Activated naive CD8-positive, alpha-beta T cell treated with anti-CD3 and anti-CD28 coated beads for 36 hours (primary cell): ENCODE results near the gene IMMP2L. TPM values are rescaled to one million over a fixed set of nuclear protein-coding genes. Genes with fewer than 3 reads are reported as not detected.

Experiments used
- DNase-seq: peaks from one replicate; pipeline ENCODE4 v3.0.0; 2021
- H3K27ac Mint-ChIP-seq: one replicate; pipeline ENCODE4 v1.8.0; 2022; ENCODE audit warnings: mild to moderate bottlenecking, moderate library complexity, mixed read lengths
- H3K27me3 Mint-ChIP-seq: one replicate; pipeline ENCODE4 v1.8.0; 2022; ENCODE audit warnings: mild to moderate bottlenecking, mixed read lengths
- H3K36me3 Mint-ChIP-seq: one replicate; pipeline ENCODE4 v1.8.0; 2021; ENCODE audit warnings: mild to moderate bottlenecking, mixed read lengths
- H3K4me1 Mint-ChIP-seq: one replicate; pipeline ENCODE4 v1.8.0; 2021; ENCODE audit warnings: mixed read lengths
- H3K4me3 Mint-ChIP-seq: one replicate; pipeline ENCODE4 v1.8.0; 2022; ENCODE audit warnings: mild to moderate bottlenecking, moderate library complexity, mixed read lengths
- H3K9me3 Mint-ChIP-seq: one replicate; pipeline ENCODE4 v1.8.0; 2022; ENCODE audit warnings: mixed read lengths
- total RNA-seq, 2 experiments: library from RNA; stranded (reverse); gene quantifications; one replicate each; pipeline ENCODE4 v1.2.3, GENCODE V29; 2021

The IMMP2L gene
- total RNA-seq, 2 experiments from 2014 or later, result 18.5 to 20.9 TPM

- no peak for DNase-seq
- Mint-ChIP-seq H3K4me3 (no peak overlapping the region), H3K36me3 (peaks cover 31% of the 10 kb centered on the region)
These were observed 499.1 kb downstream of the IMMP2L start for GRCh38 chr7:111063166-111063565.

GRCh38 chr7:111059833-111060232, 502.5 kb downstream of the IMMP2L start:
- Mint-ChIP-seq H3K4me1 (peaks cover 25% of the 10 kb centered on the region), H3K4me3 (no peak overlapping the region), H3K27me3 (no peaks in the 10 kb centered on the region), H3K36me3 (peaks cover 27% of the 10 kb centered on the region), H3K27ac (no peak overlapping the region), H3K9me3 (peaks cover 27% of the 10 kb centered on the region)
- DNase-seq, result no peak

More at GRCh38 chr7:111063166-111063565, 499.1 kb downstream of the IMMP2L start:
- peaks cover 11% of the 10 kb centered on the region for H3K4me1 Mint-ChIP-seq
- H3K9me3 Mint-ChIP-seq, result peaks cover 31% of the 10 kb centered on the region
- no peak overlapping the region for H3K27ac Mint-ChIP-seq
- H3K27me3 Mint-ChIP-seq, result no peaks in the 10 kb centered on the region

- no peak for DNase-seq
These were observed 505.2 kb downstream of the IMMP2L start for GRCh38 chr7:111057066-111057465.

GRCh38 chr7:111056371-111056770, 505.9 kb downstream of the IMMP2L start:
- H3K36me3 Mint-ChIP-seq, result peaks cover 8% of the 10 kb centered on the region

More at GRCh38 chr7:111057066-111057465, 505.2 kb downstream of the IMMP2L start:
- no peak overlapping the region for H3K27ac Mint-ChIP-seq
- peaks cover 35% of the 10 kb centered on the region for H3K4me1 Mint-ChIP-seq
- no peaks in the 10 kb centered on the region for H3K27me3 Mint-ChIP-seq
- H3K9me3 Mint-ChIP-seq, result peaks cover 6% of the 10 kb centered on the region
- no peak overlapping the region for H3K4me3 Mint-ChIP-seq
- H3K36me3 Mint-ChIP-seq, result peaks cover 12% of the 10 kb centered on the region

GRCh38 chr7:111053035-111053434, 509.3 kb downstream of the IMMP2L start:
- peaks cover 6% of the 10 kb centered on the region for H3K36me3 Mint-ChIP-seq
- no peak overlapping the region for H3K27ac Mint-ChIP-seq
- H3K27me3 Mint-ChIP-seq, result no peaks in the 10 kb centered on the region
- no peaks in the 10 kb centered on the region for H3K9me3 Mint-ChIP-seq
- H3K4me1 Mint-ChIP-seq, result peaks cover 33% of the 10 kb centered on the region
- no peak for DNase-seq
- H3K4me3 Mint-ChIP-seq, result no peak overlapping the region

More at GRCh38 chr7:111056371-111056770, 505.9 kb downstream of the IMMP2L start:
- H3K4me1 Mint-ChIP-seq, result peaks cover 33% of the 10 kb centered on the region
- H3K4me3 Mint-ChIP-seq, result no peak overlapping the region
- no peak overlapping the region for H3K27ac Mint-ChIP-seq
- no peak for DNase-seq
- H3K27me3 Mint-ChIP-seq, result no peaks in the 10 kb centered on the region
- H3K9me3 Mint-ChIP-seq, result no peaks in the 10 kb centered on the region

- DNase-seq, result no peak
- Mint-ChIP-seq H3K27me3 (no peaks in the 10 kb centered on the region), H3K4me1 (peaks cover 28% of the 10 kb centered on the region), H3K9me3 (peaks cover 1% of the 10 kb centered on the region), H3K27ac (no peak overlapping the region), H3K36me3 (peaks cover 6% of the 10 kb centered on the region), H3K4me3 (no peak overlapping the region)
These were observed 510.5 kb downstream of the IMMP2L start for GRCh38 chr7:111051832-111052231.

- H3K9me3 Mint-ChIP-seq, result peaks cover 1% of the 10 kb centered on the region
- peaks cover 6% of the 10 kb centered on the region for H3K36me3 Mint-ChIP-seq
- H3K27ac Mint-ChIP-seq, result no peak overlapping the region
- no peak overlapping the region for H3K4me3 Mint-ChIP-seq
- H3K27me3 Mint-ChIP-seq, result no peaks in the 10 kb centered on the region
- peaks cover 23% of the 10 kb centered on the region for H3K4me1 Mint-ChIP-seq
- DNase-seq, result no peak
These were observed 511.3 kb downstream of the IMMP2L start for GRCh38 chr7:111050875-111051416.

GRCh38 chr7:111049971-111050680, 512.2 kb downstream of the IMMP2L start:
- Mint-ChIP-seq H3K27me3 (no peaks in the 10 kb centered on the region), H3K4me3 (no peak overlapping the region), H3K27ac (no peak overlapping the region), H3K9me3 (peaks cover 1% of the 10 kb centered on the region), H3K36me3 (peaks cover 5% of the 10 kb centered on the region), H3K4me1 (peaks cover 20% of the 10 kb centered on the region)
- no peak for DNase-seq

GRCh38 chr7:111047595-111047994, 514.7 kb downstream of the IMMP2L start:
- DNase-seq, result no peak
- no peak overlapping the region for H3K4me3 Mint-ChIP-seq
- peaks cover 1% of the 10 kb centered on the region for H3K9me3 Mint-ChIP-seq
- peaks cover 3% of the 10 kb centered on the region for H3K36me3 Mint-ChIP-seq
- H3K27ac Mint-ChIP-seq, result no peak overlapping the region
- no peaks in the 10 kb centered on the region for H3K27me3 Mint-ChIP-seq
- H3K4me1 Mint-ChIP-seq, result peaks cover 20% of the 10 kb centered on the region

GRCh38 chr7:111045449-111045848, 516.8 kb downstream of the IMMP2L start:
- Mint-ChIP-seq H3K9me3 (peaks cover 1% of the 10 kb centered on the region), H3K27me3 (no peaks in the 10 kb centered on the region), H3K4me1 (peaks cover 22% of the 10 kb centered on the region), H3K27ac (no peak overlapping the region), H3K4me3 (no peak overlapping the region), H3K36me3 (no peaks in the 10 kb centered on the region)
- DNase-seq, result no peak

GRCh38 chr7:111043561-111043960, 518.7 kb downstream of the IMMP2L start:
- Mint-ChIP-seq H3K4me3 (no peak overlapping the region), H3K36me3 (peaks cover 2% of the 10 kb centered on the region), H3K27ac (peak overlapping the region; percentile 23), H3K27me3 (no peaks in the 10 kb centered on the region), H3K4me1 (peaks cover 21% of the 10 kb centered on the region), H3K9me3 (peaks cover 1% of the 10 kb centered on the region)
- DNase-seq, result no peak

GRCh38 chr7:111042842-111043241, 519.5 kb downstream of the IMMP2L start:
- H3K36me3 Mint-ChIP-seq, result peaks cover 2% of the 10 kb centered on the region
- peaks cover 28% of the 10 kb centered on the region for H3K4me1 Mint-ChIP-seq
- H3K4me3 Mint-ChIP-seq, result no peak overlapping the region
- DNase-seq, result no peak
- H3K27me3 Mint-ChIP-seq, result no peaks in the 10 kb centered on the region
- no peak overlapping the region for H3K27ac Mint-ChIP-seq
- peaks cover 1% of the 10 kb centered on the region for H3K9me3 Mint-ChIP-seq

- DNase-seq, result no peak
- Mint-ChIP-seq H3K36me3 (peaks cover 2% of the 10 kb centered on the region), H3K27me3 (no peaks in the 10 kb centered on the region), H3K27ac (peak overlapping the region; percentile 80), H3K4me3 (peak overlapping the region; percentile 59), H3K4me1 (peaks cover 30% of the 10 kb centered on the region), H3K9me3 (no peaks in the 10 kb centered on the region)
These were observed 520.7 kb downstream of the IMMP2L start for GRCh38 chr7:111041577-111041976.

- DNase-seq, result no peak
- H3K27ac Mint-ChIP-seq, result no peak overlapping the region
- H3K27me3 Mint-ChIP-seq, result no peaks in the 10 kb centered on the region
- H3K4me1 Mint-ChIP-seq, result peaks cover 25% of the 10 kb centered on the region
- no peaks in the 10 kb centered on the region for H3K9me3 Mint-ChIP-seq
- H3K36me3 Mint-ChIP-seq, result peaks cover 2% of the 10 kb centered on the region
- no peak overlapping the region for H3K4me3 Mint-ChIP-seq
These were observed 524.1 kb downstream of the IMMP2L start for GRCh38 chr7:111038185-111038584.

- Mint-ChIP-seq H3K9me3 (peaks cover 3% of the 10 kb centered on the region), H3K27me3 (no peaks in the 10 kb centered on the region), H3K4me1 (peaks cover 38% of the 10 kb centered on the region), H3K4me3 (no peak overlapping the region), H3K27ac (peak overlapping the region; percentile 35), H3K36me3 (peaks cover 6% of the 10 kb centered on the region)
- no peak for DNase-seq
These were observed 530.4 kb downstream of the IMMP2L start for GRCh38 chr7:111031916-111032315.

GRCh38 chr7:111030336-111030735, 532.0 kb downstream of the IMMP2L start:
- Mint-ChIP-seq H3K27me3 (no peaks in the 10 kb centered on the region), H3K36me3 (peaks cover 11% of the 10 kb centered on the region), H3K9me3 (peaks cover 3% of the 10 kb centered on the region), H3K4me1 (peaks cover 54% of the 10 kb centered on the region), H3K4me3 (peak overlapping the region; percentile 66), H3K27ac (peak overlapping the region; percentile 98)
- no peak for DNase-seq
